SK-N-MC (cell line): ENCODE measurements around the gene ME3.

Experiments used
- EZH2 ChIP-seq: fragments of 200-600 bp; sonication (generic); IDR thresholded peaks from one replicate; pipeline ENCODE4 v1.6.1; 2017; ENCODE audit warnings: antibody characterized with exemption
- POLR2AphosphoS5 ChIP-seq: IDR thresholded peaks from 2 replicates; pipeline ENCODE4 v1.6.1; 2012; ENCODE audit warnings: mild to moderate bottlenecking, low read depth, low read length, borderline replicate concordance

DNA sequence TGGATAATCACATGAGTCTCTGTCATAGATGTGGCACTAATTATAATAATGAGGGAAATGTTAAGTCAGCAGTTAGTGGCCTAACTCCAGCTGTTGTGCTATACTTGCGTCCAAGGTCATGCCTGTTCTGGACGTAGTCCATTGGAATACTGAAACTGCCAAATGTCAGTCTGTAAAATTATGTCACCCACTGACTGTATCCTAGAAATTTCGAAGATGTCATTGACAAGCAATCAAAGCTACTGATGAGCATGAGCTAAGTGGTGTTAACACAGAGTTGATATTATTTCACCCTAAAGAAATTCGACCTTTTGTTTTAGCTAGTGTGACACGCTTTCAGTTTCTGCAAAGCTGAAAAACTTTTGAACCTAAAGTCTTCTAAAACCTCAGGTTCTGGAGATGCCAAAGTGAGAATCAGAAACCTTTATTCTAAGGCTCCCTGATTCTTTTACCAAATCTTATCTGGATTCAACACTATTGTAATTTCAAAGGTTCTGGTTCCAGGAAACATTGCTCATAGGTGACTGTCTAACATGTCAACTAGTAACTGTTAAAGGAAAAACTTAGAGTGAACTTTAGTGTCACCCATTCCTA is 14.9 kb upstream of the ME3 start:
- TF ChIP-seq POLR2AphosphoS5 (no peak), EZH2 (no peak)
